ENCODE measurements around the gene AKT2. TPM values are rescaled to one million over a fixed set of nuclear protein-coding genes. Genes with fewer than 3 reads are reported as not detected.

AKT2 gene
- total RNA-seq, 1 experiment from 2014 or later: 150 TPM

DNA sequence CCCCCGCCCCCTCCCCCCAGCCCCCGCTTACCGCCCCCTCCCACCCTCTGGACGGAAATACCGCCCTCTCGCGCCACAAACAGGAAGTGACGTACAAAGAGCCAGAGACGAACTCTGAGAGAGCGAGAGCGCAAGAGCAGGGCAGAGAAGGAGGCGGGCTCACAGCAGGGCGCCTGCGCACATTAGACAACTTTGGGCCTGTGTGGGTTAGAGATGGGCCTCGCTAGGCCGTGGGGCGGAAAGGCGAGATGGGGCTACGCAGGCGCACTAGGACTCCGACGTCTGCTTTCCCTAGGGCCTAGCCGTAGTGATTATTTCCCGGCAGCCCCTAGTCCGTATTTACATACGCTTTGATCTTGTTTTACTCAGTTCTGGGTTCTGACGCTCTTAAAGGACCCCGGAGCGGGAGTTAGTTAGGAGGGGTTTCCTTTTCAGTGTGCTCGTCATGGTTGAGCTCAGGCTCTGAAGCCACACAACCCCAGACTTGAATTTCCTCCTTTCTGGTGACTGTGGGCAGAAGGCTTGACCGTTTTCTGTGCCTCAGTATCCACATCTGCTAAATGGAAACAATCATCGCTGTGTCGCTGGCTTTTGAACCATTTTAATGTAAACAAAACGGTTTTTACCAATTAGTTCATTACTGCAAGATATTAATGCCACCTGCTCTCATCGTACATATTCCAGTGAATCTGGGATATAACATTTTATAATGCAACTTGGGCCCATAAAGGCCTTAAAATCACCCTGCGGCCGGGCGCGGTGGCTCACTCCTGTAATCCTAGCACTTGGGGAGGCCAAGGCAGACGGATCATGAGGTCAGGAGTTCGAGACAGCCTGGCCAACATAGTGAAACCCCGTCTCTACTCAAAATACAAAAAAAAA, 449 bp upstream of the AKT2 start:
- Histone ChIP-seq H3K9ac (ENCODE audit: extremely low read depth, insufficient read length, low read length) (peak overlapping the region; percentile 60), H3K27ac (ENCODE audit: insufficient read length, low read depth, low read length) (peak overlapping the region; percentile 83), H3K56ac (ENCODE audit: insufficient read length, low read depth, low read length) (no peak overlapping the region), H3T11ph (ENCODE audit: low read length) (no peak overlapping the region), H2BK20ac (ENCODE audit: low read depth, low read length, poor library complexity, severe bottlenecking) (no peak overlapping the region), H4K91ac (ENCODE audit: insufficient read length, low read depth, low read length) (no peak overlapping the region), H2BK5ac (ENCODE audit: insufficient read length, low read length) (no peak overlapping the region), H2BK120ac (ENCODE audit: low read depth, low read length, poor library complexity, severe bottlenecking) (no peak overlapping the region), H3K79me2 (ENCODE audit: insufficient read depth, low read length) (peaks cover 13% of the 10 kb centered on the region), H2AFZ (ENCODE audit: low read length) (peak overlapping the region; percentile 83), H2BK12ac (ENCODE audit: insufficient read length, low read depth, low read length) (no peak overlapping the region), H3K4me1 (ENCODE audit: insufficient read depth, low read length) (no peaks in the 10 kb centered on the region; the same call in 1 of the 2 replicates), H4K20me1 (ENCODE audit: control insufficient read depth, insufficient read depth, insufficient read length) (no peaks in the 10 kb centered on the region), H4K8ac (replicated peaks; ENCODE audit: insufficient read length, low read depth, low read length) (no peak overlapping the region), H4K5ac (ENCODE audit: insufficient read length, low read depth, low read length) (no peak overlapping the region), H3K9me3 (ENCODE audit: control insufficient read depth, low read depth, low read length) (no peaks in the 10 kb centered on the region), H3K4ac (ENCODE audit: low read depth, low read length) (no peak overlapping the region), H3K27me3 (ENCODE audit: insufficient read depth, low read length) (no peaks in the 10 kb centered on the region), H3K4me2 (ENCODE audit: insufficient read depth, insufficient read length, low read length) (peak overlapping the region; percentile 90), H3K14ac (ENCODE audit: insufficient read depth, low read length) (peak overlapping the region; percentile 69), H3K79me1 (ENCODE audit: insufficient read depth, low read depth, low read length, poor library complexity, severe bottlenecking) (peaks cover 5% of the 10 kb centered on the region), H2BK15ac (ENCODE audit: low read depth, low read length) (no peak overlapping the region), H3K23me2 (ENCODE audit: insufficient read length, low read depth, low read length, poor library complexity, severe bottlenecking) (peaks cover 9% of the 10 kb centered on the region), H3K23ac (ENCODE audit: insufficient read length, low read depth, low read length) (no peak overlapping the region), H3K18ac (ENCODE audit: insufficient read length, low read depth, low read length) (peak overlapping the region; percentile 50), H2AK5ac (ENCODE audit: insufficient read length, low read length) (no peak overlapping the region)
- no peak for TF ChIP-seq CTCF (conservative IDR thresholded peaks at IDR 0.05)
- DNase-seq: peak; percentile 99
- H3K9me3 Mint-ChIP-seq: no peaks in the 10 kb centered on the region; a peak in 1 of 5 replicates
- 0 out of 7 replicates have a peak, but pooled peaks cover 0 to under 1% (median 0%) of the 10 kb centered on the region in 3 experiments for H3K36me3 Mint-ChIP-seq (ENCODE audit: insufficient read depth in 1 of 3, low read depth in 3 of 3)
- H3K27me3 Mint-ChIP-seq (ENCODE audit: low read depth): no peaks in the 10 kb centered on the region
- H3K4me3 Mint-ChIP-seq: peak overlapping the region; percentile 89 to 96
- H3K4me1 Mint-ChIP-seq: peaks cover 31 to 39% of the 10 kb centered on the region in 2 experiments
- no CpG with 5 or more reads among the region's 42 CpGs for WGBS (ENCODE audit: extremely low coverage, insufficient read length, low lambda C conversion rate)
- peak overlapping the region; percentile 99 to 100 (median 100) for H3K27ac Mint-ChIP-seq
